Measurements from ENCODE around the gene TARDBP.

DNA sequence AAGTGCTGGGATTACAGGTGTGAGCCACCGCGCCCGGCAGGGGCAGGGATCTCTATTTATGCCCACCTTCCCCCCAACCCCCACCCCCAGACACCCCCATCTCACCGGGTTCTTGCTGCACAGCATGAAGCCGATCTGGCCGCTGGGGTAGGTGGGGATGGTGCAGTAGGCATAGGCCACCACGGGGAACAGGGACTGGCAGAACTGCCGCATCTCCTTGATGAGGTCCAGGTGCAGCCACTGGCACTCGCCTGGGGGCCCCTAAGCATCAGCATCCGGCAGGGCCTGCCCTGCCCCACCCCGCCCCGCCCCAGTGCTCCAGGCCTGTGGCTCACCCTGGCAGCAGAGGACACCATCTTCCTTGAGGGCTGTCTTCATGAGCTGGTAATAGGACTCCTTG is 43.2 kb downstream of the TARDBP start:
- TF ChIP-seq, protein P1, sequence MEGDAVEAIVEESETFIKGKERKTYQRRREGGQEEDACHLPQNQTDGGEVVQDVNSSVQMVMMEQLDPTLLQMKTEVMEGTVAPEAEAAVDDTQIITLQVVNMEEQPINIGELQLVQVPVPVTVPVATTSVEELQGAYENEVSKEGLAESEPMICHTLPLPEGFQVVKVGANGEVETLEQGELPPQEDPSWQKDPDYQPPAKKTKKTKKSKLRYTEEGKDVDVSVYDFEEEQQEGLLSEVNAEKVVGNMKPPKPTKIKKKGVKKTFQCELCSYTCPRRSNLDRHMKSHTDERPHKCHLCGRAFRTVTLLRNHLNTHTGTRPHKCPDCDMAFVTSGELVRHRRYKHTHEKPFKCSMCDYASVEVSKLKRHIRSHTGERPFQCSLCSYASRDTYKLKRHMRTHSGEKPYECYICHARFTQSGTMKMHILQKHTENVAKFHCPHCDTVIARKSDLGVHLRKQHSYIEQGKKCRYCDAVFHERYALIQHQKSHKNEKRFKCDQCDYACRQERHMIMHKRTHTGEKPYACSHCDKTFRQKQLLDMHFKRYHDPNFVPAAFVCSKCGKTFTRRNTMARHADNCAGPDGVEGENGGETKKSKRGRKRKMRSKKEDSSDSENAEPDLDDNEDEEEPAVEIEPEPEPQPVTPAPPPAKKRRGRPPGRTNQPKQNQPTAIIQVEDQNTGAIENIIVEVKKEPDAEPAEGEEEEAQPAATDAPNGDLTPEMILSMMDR (conservative IDR thresholded peaks at IDR 0.05 in 1 of 2, IDR thresholded peaks at IDR 0.05 in 1 of 2; ENCODE audit: low read depth in 1 of 2, low read length in 2 of 2) = no peak
- no peak for TF ChIP-seq EZH2 (IDR thresholded peaks at IDR 0.05; ENCODE audit: low read length, missing control alignments)

Measured in fibroblast of lung (primary cell).